Stimulated activated naive CD8-positive, alpha-beta T cell treated with anti-CD3 and anti-CD28 coated beads, Interleukin-15, amount 100 ng/mL, for 72 hours (primary cell): ENCODE data around the gene CEP83.

ENCODE experiments used
- ATAC-seq: fragments of 150-1000 bp; cut with Tn5 transposase; 2 replicates; pipeline ENCODE4 v1.10.0; 2021; ENCODE audit warnings: mild to moderate bottlenecking, moderate library complexity
- DNase-seq, 2 donors: peaks; one replicate each; pipeline ENCODE4 v3.0.0; 2021 to 2022
- H3K27ac Mint-ChIP-seq, 2 donors: one replicate each; pipeline ENCODE4 v1.8.0; 2022; ENCODE audit warnings: mild to moderate bottlenecking in 2 of 2, mixed read lengths in 2 of 2, moderate library complexity in 2 of 2
- H3K27me3 Mint-ChIP-seq: one replicate; pipeline ENCODE4 v1.8.0; 2022; ENCODE audit warnings: mixed read lengths
- H3K4me1 Mint-ChIP-seq: one replicate; pipeline ENCODE4 v1.8.0; 2022; ENCODE audit warnings: mild to moderate bottlenecking, mixed read lengths
- H3K4me3 Mint-ChIP-seq, 2 donors: one replicate each; pipeline ENCODE4 v1.8.0; 2022; ENCODE audit warnings: mild to moderate bottlenecking in 2 of 2, mixed read lengths in 2 of 2, moderate library complexity in 1 of 2
- H3K9me3 Mint-ChIP-seq, 2 donors: one replicate each; pipeline ENCODE4 v1.8.0; 2022; ENCODE audit warnings: mixed read lengths in 2 of 2

Gene CEP83

GRCh38 chr12:94459728-94460615 is at the start of gene CEP83:
Gene CEP83, minus strand, starts transcription at chr12:94459867. Its CDS starts 47,377 bp downstream, at chr12:94412490.
- peak within 1 kb of the TSS; percentile 83 to 89 for H3K4me3 Mint-ChIP-seq
- peak within 1 kb of the TSS; percentile 84 to 97 for H3K27ac Mint-ChIP-seq
- peak; percentile 92 to 94 for DNase-seq
- H3K27me3 Mint-ChIP-seq: peaks cover 9% of the 10 kb centered on the region
- peaks cover 35% of the 10 kb centered on the region for H3K4me1 Mint-ChIP-seq
- H3K9me3 Mint-ChIP-seq: peaks cover 0 to 9% of the 10 kb centered on the region in 2 donors
- peak; percentile 99 for ATAC-seq

GRCh38 chr12:94509317-94509716 is 49.6 kb upstream of the CEP83 start:
- ATAC-seq: no peak
- H3K4me1 Mint-ChIP-seq: no peaks in the 10 kb centered on the region
- H3K4me3 Mint-ChIP-seq: no peak overlapping the region
- no peak for DNase-seq
- H3K27ac Mint-ChIP-seq: no peak overlapping the region
- peaks cover 0 to 5% of the 10 kb centered on the region in 2 donors for H3K9me3 Mint-ChIP-seq
- no peaks in the 10 kb centered on the region for H3K27me3 Mint-ChIP-seq

- ATAC-seq (no peak), DNase-seq (no peak)
- Mint-ChIP-seq H3K4me3 (no peak overlapping the region), H3K27ac (no peak overlapping the region), H3K9me3 (peaks cover 0 to 7% of the 10 kb centered on the region in 2 donors), H3K4me1 (no peaks in the 10 kb centered on the region), H3K27me3 (peaks cover 5% of the 10 kb centered on the region)
These were observed 47.8 kb upstream of the CEP83 start for GRCh38 chr12:94507455-94507854.

GRCh38 chr12:94504386-94504785 is 44.7 kb upstream of the CEP83 start:
- Mint-ChIP-seq H3K27me3 (peaks cover 5% of the 10 kb centered on the region), H3K9me3 (peaks cover 5 to 13% of the 10 kb centered on the region in 2 donors), H3K4me3 (no peak overlapping the region), H3K27ac (no peak overlapping the region), H3K4me1 (no peaks in the 10 kb centered on the region)
- DNase-seq (no peak), ATAC-seq (no peak)

- no peak for DNase-seq
- Mint-ChIP-seq H3K27me3 (peaks cover 5% of the 10 kb centered on the region), H3K27ac (peak overlapping the region in 1 of 2 donors; percentile 5), H3K4me3 (no peak overlapping the region), H3K4me1 (no peaks in the 10 kb centered on the region), H3K9me3 (peaks cover 5 to 14% of the 10 kb centered on the region in 2 donors)
- ATAC-seq: no peak
These were observed 44.0 kb upstream of the CEP83 start for GRCh38 chr12:94503619-94504018.

GRCh38 chr12:94500831-94501567 is 41.3 kb upstream of the CEP83 start:
- ATAC-seq (no peak), DNase-seq (no peak)
- Mint-ChIP-seq H3K27ac (no peak overlapping the region), H3K4me1 (no peaks in the 10 kb centered on the region), H3K9me3 (peaks cover 5 to 24% of the 10 kb centered on the region in 2 donors), H3K27me3 (peaks cover 5% of the 10 kb centered on the region), H3K4me3 (no peak overlapping the region)

GRCh38 chr12:94498698-94499097 is 39.0 kb upstream of the CEP83 start:
- H3K4me3 Mint-ChIP-seq: no peak overlapping the region
- no peak for ATAC-seq
- H3K9me3 Mint-ChIP-seq: peaks cover 5 to 24% of the 10 kb centered on the region in 2 donors

GRCh38 chr12:94498073-94498472 is 38.4 kb upstream of the CEP83 start:
- Mint-ChIP-seq H3K4me1 (no peaks in the 10 kb centered on the region), H3K4me3 (no peak overlapping the region), H3K27ac (no peak overlapping the region), H3K9me3 (peaks cover 5 to 22% of the 10 kb centered on the region in 2 donors), H3K27me3 (peaks cover 5% of the 10 kb centered on the region)
- DNase-seq (no peak), ATAC-seq (no peak)

More at GRCh38 chr12:94498698-94499097, 39.0 kb upstream of the CEP83 start:
- H3K4me1 Mint-ChIP-seq: no peaks in the 10 kb centered on the region
- H3K27ac Mint-ChIP-seq: no peak overlapping the region
- DNase-seq: no peak
- peaks cover 5% of the 10 kb centered on the region for H3K27me3 Mint-ChIP-seq

- no peak overlapping the region for H3K27ac Mint-ChIP-seq
- H3K9me3 Mint-ChIP-seq: peaks cover 0 to 11% of the 10 kb centered on the region in 2 donors
- H3K27me3 Mint-ChIP-seq: no peaks in the 10 kb centered on the region
- DNase-seq (no peak), ATAC-seq (no peak)
- no peaks in the 10 kb centered on the region for H3K4me1 Mint-ChIP-seq
- H3K4me3 Mint-ChIP-seq: no peak overlapping the region
These were observed 35.9 kb upstream of the CEP83 start for GRCh38 chr12:94495445-94496115.

GRCh38 chr12:94491489-94491888 is 31.8 kb upstream of the CEP83 start:
- no peak overlapping the region for H3K4me3 Mint-ChIP-seq
- H3K27me3 Mint-ChIP-seq: no peaks in the 10 kb centered on the region
- H3K27ac Mint-ChIP-seq: no peak overlapping the region
- DNase-seq: no peak
- no peaks in the 10 kb centered on the region for H3K9me3 Mint-ChIP-seq
- no peak for ATAC-seq
- no peaks in the 10 kb centered on the region for H3K4me1 Mint-ChIP-seq

- ATAC-seq: no peak
These were observed 28.8 kb upstream of the CEP83 start for GRCh38 chr12:94488463-94488862.

GRCh38 chr12:94481734-94482133 is 22.1 kb upstream of the CEP83 start:
- Mint-ChIP-seq H3K4me3 (no peak overlapping the region), H3K27ac (no peak overlapping the region), H3K9me3 (no peaks in the 10 kb centered on the region), H3K4me1 (no peaks in the 10 kb centered on the region), H3K27me3 (no peaks in the 10 kb centered on the region)
- DNase-seq (no peak), ATAC-seq (no peak)

More at GRCh38 chr12:94488463-94488862, 28.8 kb upstream of the CEP83 start:
- no peak overlapping the region for H3K27ac Mint-ChIP-seq
- no peak overlapping the region for H3K4me3 Mint-ChIP-seq
- no peaks in the 10 kb centered on the region for H3K9me3 Mint-ChIP-seq
- no peaks in the 10 kb centered on the region for H3K27me3 Mint-ChIP-seq
- H3K4me1 Mint-ChIP-seq: no peaks in the 10 kb centered on the region
- no peak for DNase-seq

- Mint-ChIP-seq H3K27me3 (no peaks in the 10 kb centered on the region), H3K9me3 (no peaks in the 10 kb centered on the region), H3K4me1 (no peaks in the 10 kb centered on the region), H3K4me3 (no peak overlapping the region), H3K27ac (no peak overlapping the region)
- ATAC-seq: no peak
- no peak for DNase-seq
These were observed 9.9 kb upstream of the CEP83 start for GRCh38 chr12:94469522-94469921.

- no peak for DNase-seq
- peaks cover 0 to 9% of the 10 kb centered on the region in 2 donors for H3K9me3 Mint-ChIP-seq
- H3K27ac Mint-ChIP-seq: peak overlapping the region; percentile 28 to 84
- ATAC-seq: no peak
- H3K4me1 Mint-ChIP-seq: peaks cover 35% of the 10 kb centered on the region
- peak overlapping the region; percentile 83 to 89 for H3K4me3 Mint-ChIP-seq
- H3K27me3 Mint-ChIP-seq: peaks cover 9% of the 10 kb centered on the region
These were observed 921 bp upstream of the CEP83 start for GRCh38 chr12:94460616-94460959.

- H3K4me3 Mint-ChIP-seq: peak overlapping the region; percentile 83 to 89
- H3K9me3 Mint-ChIP-seq: peaks cover 0 to 9% of the 10 kb centered on the region in 2 donors
- peaks cover 35% of the 10 kb centered on the region for H3K4me1 Mint-ChIP-seq
- H3K27ac Mint-ChIP-seq: peak overlapping the region; percentile 84 to 97
- DNase-seq: no peak
- peaks cover 9% of the 10 kb centered on the region for H3K27me3 Mint-ChIP-seq
- peak; percentile 71 for ATAC-seq
These were observed 565 bp downstream of the CEP83 start for GRCh38 chr12:94458877-94459727.
